ENCODE measurements around the gene RERGL. TPM values are rescaled to one million over a fixed set of nuclear protein-coding genes. Genes with fewer than 3 reads are reported as not detected.

RERGL gene
- total RNA-seq, result 1 to 10 TPM; 3.0 to 3.1 TPM

- Histone ChIP-seq H3K4me1 (replicated peaks) (no peaks in the 10 kb centered on the region), H3K36me3 (no peaks in the 10 kb centered on the region), H3K27me3 (replicated peaks; ENCODE audit: insufficient read depth) (no peaks in the 10 kb centered on the region), H3K9me3 (no peaks in the 10 kb centered on the region), H3K27ac (no peak within 1 kb of the TSS), H3K4me3 (no peak within 1 kb of the TSS)
- intact Hi-C loops (cut with DNase I), result no loop called here
- 98% methylated on average over 1 of the region's 1 CpG for WGBS
- no peak for DNase-seq (ENCODE audit: low spot score)
- TF ChIP-seq POLR2A (IDR thresholded peaks at IDR 0.05) (no peak), POLR2AphosphoS5 (IDR thresholded peaks at IDR 0.05) (no peak)
- TF ChIP-seq, protein P1, sequence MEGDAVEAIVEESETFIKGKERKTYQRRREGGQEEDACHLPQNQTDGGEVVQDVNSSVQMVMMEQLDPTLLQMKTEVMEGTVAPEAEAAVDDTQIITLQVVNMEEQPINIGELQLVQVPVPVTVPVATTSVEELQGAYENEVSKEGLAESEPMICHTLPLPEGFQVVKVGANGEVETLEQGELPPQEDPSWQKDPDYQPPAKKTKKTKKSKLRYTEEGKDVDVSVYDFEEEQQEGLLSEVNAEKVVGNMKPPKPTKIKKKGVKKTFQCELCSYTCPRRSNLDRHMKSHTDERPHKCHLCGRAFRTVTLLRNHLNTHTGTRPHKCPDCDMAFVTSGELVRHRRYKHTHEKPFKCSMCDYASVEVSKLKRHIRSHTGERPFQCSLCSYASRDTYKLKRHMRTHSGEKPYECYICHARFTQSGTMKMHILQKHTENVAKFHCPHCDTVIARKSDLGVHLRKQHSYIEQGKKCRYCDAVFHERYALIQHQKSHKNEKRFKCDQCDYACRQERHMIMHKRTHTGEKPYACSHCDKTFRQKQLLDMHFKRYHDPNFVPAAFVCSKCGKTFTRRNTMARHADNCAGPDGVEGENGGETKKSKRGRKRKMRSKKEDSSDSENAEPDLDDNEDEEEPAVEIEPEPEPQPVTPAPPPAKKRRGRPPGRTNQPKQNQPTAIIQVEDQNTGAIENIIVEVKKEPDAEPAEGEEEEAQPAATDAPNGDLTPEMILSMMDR (IDR thresholded peaks at IDR 0.05), result no peak
These were observed at the start of gene RERGL for GRCh38 chr12:18090093-18090492. RERGL (minus strand) TSS chr12:18090193; CDS start chr12:18090140, 53 bp downstream.

DNA sequence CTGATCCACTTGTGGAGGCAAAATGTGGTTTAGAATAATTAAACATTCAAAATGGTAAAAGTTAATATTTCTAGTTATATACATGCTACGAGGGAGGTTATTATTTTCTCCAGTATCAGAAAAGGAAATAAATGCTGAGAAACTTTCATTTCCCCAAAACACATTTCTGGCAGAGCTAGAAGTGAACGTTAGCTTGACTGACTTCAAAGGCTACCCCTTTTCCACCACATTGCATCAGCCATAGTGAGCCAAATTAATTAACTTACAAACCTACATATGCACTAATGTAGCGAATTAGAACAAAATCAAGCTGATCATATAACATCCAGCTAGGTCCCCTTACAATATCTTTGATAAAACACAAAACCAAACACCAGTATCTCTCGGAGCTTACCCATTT lies 49.3 kb upstream of the RERGL start:
- Histone ChIP-seq H3K36me3 (no peaks in the 10 kb centered on the region), H3K27me3 (replicated peaks; ENCODE audit: insufficient read depth) (no peaks in the 10 kb centered on the region), H3K4me3 (no peak overlapping the region), H3K9me3 (no peaks in the 10 kb centered on the region), H3K27ac (no peak overlapping the region), H3K4me1 (replicated peaks) (no peaks in the 10 kb centered on the region)
- WGBS, result 81% methylated on average over 4 of the region's 4 CpGs
- intact Hi-C loops (cut with DNase I), result no loop called here
- TF ChIP-seq POLR2A (IDR thresholded peaks at IDR 0.05) (no peak), POLR2AphosphoS5 (IDR thresholded peaks at IDR 0.05) (no peak)
- TF ChIP-seq, protein P1 (IDR thresholded peaks at IDR 0.05), result no peak
- DNase-seq (ENCODE audit: low spot score), result no peak

- H3K36me3 ChIP-seq, result no peaks in the 10 kb centered on the region
- H3K27me3 ChIP-seq (replicated peaks; ENCODE audit: insufficient read depth), result no peaks in the 10 kb centered on the region
- intact Hi-C loops (cut with DNase I), result no loop called here
- DNase-seq (ENCODE audit: low spot score), result no peak
- no peaks in the 10 kb centered on the region for H3K4me1 ChIP-seq (replicated peaks)
- H3K4me3 ChIP-seq, result no peak overlapping the region
- WGBS, result 87% methylated on average over 8 of the region's 8 CpGs
- H3K27ac ChIP-seq, result no peak overlapping the region
- TF ChIP-seq POLR2AphosphoS5 (IDR thresholded peaks at IDR 0.05) (no peak), POLR2A (IDR thresholded peaks at IDR 0.05) (no peak)
- TF ChIP-seq, protein P1 (IDR thresholded peaks at IDR 0.05), result no peak
- no peaks in the 10 kb centered on the region for H3K9me3 ChIP-seq
These were observed 45.5 kb upstream of the RERGL start for GRCh38 chr12:18135509-18135908.

- H3K4me3 ChIP-seq, result no peak overlapping the region
- no peaks in the 10 kb centered on the region for H3K4me1 ChIP-seq (replicated peaks)
- H3K27me3 ChIP-seq (replicated peaks; ENCODE audit: insufficient read depth), result no peaks in the 10 kb centered on the region
- 59% methylated on average over 3 of the region's 3 CpGs for WGBS
- no peak for DNase-seq (ENCODE audit: low spot score)
- no peaks in the 10 kb centered on the region for H3K36me3 ChIP-seq
- H3K27ac ChIP-seq, result no peak overlapping the region
- intact Hi-C loops (cut with DNase I), result no loop called here
- H3K9me3 ChIP-seq, result no peaks in the 10 kb centered on the region
- TF ChIP-seq POLR2AphosphoS5 (IDR thresholded peaks at IDR 0.05), result no peak
- TF ChIP-seq POLR2A (IDR thresholded peaks at IDR 0.05), result no peak
- TF ChIP-seq, protein P1 (IDR thresholded peaks at IDR 0.05), result no peak
These were observed 45.1 kb upstream of the RERGL start for GRCh38 chr12:18135086-18135485.

DNA sequence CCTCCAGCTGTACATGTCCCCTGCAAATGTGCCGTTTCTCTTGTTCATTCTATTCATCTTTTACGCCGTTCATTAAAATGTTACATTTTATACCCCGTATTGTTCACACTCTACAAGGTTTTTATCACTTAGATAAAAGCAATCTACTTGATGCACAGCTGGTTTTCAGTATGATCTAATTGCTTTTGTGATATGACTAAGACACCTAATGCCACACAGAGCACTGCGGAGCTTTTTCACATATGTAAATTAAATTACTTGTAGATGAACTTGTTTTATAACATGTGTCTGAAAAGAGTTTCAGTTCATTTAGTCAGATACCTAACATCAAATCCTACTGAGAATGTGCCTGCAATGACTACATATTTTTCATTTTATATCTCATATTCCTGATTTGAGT lies 40.9 kb upstream of the RERGL start:
- no peak for TF ChIP-seq POLR2AphosphoS5 (IDR thresholded peaks at IDR 0.05)
- TF ChIP-seq, protein P1 (IDR thresholded peaks at IDR 0.05), result no peak
- TF ChIP-seq POLR2A (IDR thresholded peaks at IDR 0.05), result no peak
- 67% methylated on average over 5 of the region's 5 CpGs for WGBS

More for the DNA sequence above, 40.9 kb upstream of the RERGL start:
- Histone ChIP-seq H3K4me1 (replicated peaks) (no peaks in the 10 kb centered on the region), H3K27me3 (replicated peaks; ENCODE audit: insufficient read depth) (no peaks in the 10 kb centered on the region), H3K4me3 (no peak overlapping the region), H3K27ac (no peak overlapping the region), H3K9me3 (no peaks in the 10 kb centered on the region), H3K36me3 (no peaks in the 10 kb centered on the region)
- no peak for DNase-seq (ENCODE audit: low spot score)
- intact Hi-C loops (cut with DNase I), result no loop called here

All from prostate gland (tissue), 2 donors.